Suprapubic skin (tissue), 4 donors: Measurements from ENCODE around the gene ESF1. TPM values are rescaled to one million over a fixed set of nuclear protein-coding genes. Genes with fewer than 3 reads are reported as not detected.

Source experiments
- DNase-seq, 2 donors: peaks; one replicate each; pipeline ENCODE4 v3.0.0-alpha.2; 2019; ENCODE audit warnings: low spot score in 2 of 2
- H3K27ac ChIP-seq: fragments of 200-600 bp; sonication (generic); one replicate; pipeline ENCODE4 v1.5.1; 2019
- H3K27me3 ChIP-seq: fragments of 200-600 bp; sonication (generic); one replicate; pipeline ENCODE4 v1.5.1; 2019
- H3K36me3 ChIP-seq: fragments of 200-600 bp; sonication (generic); one replicate; pipeline ENCODE4 v1.5.1; 2019
- H3K4me1 ChIP-seq: fragments of 200-600 bp; sonication (generic); one replicate; pipeline ENCODE4 v1.5.1; 2019
- H3K4me3 ChIP-seq: fragments of 200-600 bp; sonication (generic); one replicate; pipeline ENCODE4 v1.5.1; 2019; ENCODE audit warnings: mild to moderate bottlenecking
- H3K9me3 ChIP-seq: fragments of 200-600 bp; sonication (generic); one replicate; pipeline ENCODE4 v1.5.1; 2019
- EP300 ChIP-seq: sonication (generic); formaldehyde crosslinking; IDR thresholded peaks from one replicate; pipeline ENCODE4 v1.6.1; 2017; ENCODE audit warnings: antibody characterized with exemption
- POLR2A ChIP-seq, 2 donors: fragments of 450-650 bp; IDR thresholded peaks; one replicate each; pipeline ENCODE4 v1.6.1; 2017; ENCODE audit warnings: antibody characterized with exemption in 2 of 2, mild to moderate bottlenecking in 2 of 2, moderate library complexity in 2 of 2
- POLR2AphosphoS5 ChIP-seq, 3 donors: sonication (generic); formaldehyde crosslinking; IDR thresholded peaks; one replicate each; pipeline ENCODE4 v1.6.1; 2017; ENCODE audit warnings: antibody characterized with exemption in 3 of 3
- WGBS: methylation state at CpG from one replicate; pipeline ENCODE4 v1.1.5; 2018; 5-methylcytosine and 5-hydroxymethylcytosine counted together
- total RNA-seq, 4 donors: library from RNA; depleted of rRNA; stranded (reverse); fragments of >200 nt; gene quantifications; one replicate each; pipeline ENCODE4 v1.1.0, GENCODE V29; 2016
- TF ChIP-seq, protein P1 (sequence below), 2 donors: fragments of 200-600 bp in 1 of 2; fragments of 450-650 bp in 1 of 2; sonication (generic) in 1 of 2; IDR thresholded peaks; one replicate each; pipeline ENCODE4 v1.5.1; 2016 to 2019; ENCODE audit warnings: antibody characterized with exemption in 2 of 2, mild to moderate bottlenecking in 1 of 2, moderate library complexity in 1 of 2

ESF1 gene
- total RNA-seq, 4 donors from 2014 or later: 9.0 to 20.4 (median 10.9) TPM

GRCh38 chr20:13678944-13679343, 105.8 kb downstream of the ESF1 start:
- no peaks in the 10 kb centered on the region for H3K9me3 ChIP-seq
- no peak for DNase-seq
- TF ChIP-seq POLR2AphosphoS5 (IDR thresholded peaks at IDR 0.05): no peak
- no peak for TF ChIP-seq EP300
- TF ChIP-seq, protein P1, sequence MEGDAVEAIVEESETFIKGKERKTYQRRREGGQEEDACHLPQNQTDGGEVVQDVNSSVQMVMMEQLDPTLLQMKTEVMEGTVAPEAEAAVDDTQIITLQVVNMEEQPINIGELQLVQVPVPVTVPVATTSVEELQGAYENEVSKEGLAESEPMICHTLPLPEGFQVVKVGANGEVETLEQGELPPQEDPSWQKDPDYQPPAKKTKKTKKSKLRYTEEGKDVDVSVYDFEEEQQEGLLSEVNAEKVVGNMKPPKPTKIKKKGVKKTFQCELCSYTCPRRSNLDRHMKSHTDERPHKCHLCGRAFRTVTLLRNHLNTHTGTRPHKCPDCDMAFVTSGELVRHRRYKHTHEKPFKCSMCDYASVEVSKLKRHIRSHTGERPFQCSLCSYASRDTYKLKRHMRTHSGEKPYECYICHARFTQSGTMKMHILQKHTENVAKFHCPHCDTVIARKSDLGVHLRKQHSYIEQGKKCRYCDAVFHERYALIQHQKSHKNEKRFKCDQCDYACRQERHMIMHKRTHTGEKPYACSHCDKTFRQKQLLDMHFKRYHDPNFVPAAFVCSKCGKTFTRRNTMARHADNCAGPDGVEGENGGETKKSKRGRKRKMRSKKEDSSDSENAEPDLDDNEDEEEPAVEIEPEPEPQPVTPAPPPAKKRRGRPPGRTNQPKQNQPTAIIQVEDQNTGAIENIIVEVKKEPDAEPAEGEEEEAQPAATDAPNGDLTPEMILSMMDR (IDR thresholded peaks at IDR 0.05): no peak
- no peak for TF ChIP-seq POLR2A (IDR thresholded peaks at IDR 0.05)
- H3K27ac ChIP-seq: no peak overlapping the region
- H3K27me3 ChIP-seq: no peaks in the 10 kb centered on the region
- no peaks in the 10 kb centered on the region for H3K36me3 ChIP-seq
- WGBS: 59% methylated on average over 1 of the region's 1 CpG
- no peaks in the 10 kb centered on the region for H3K4me1 ChIP-seq
- H3K4me3 ChIP-seq: no peak overlapping the region

DNA sequence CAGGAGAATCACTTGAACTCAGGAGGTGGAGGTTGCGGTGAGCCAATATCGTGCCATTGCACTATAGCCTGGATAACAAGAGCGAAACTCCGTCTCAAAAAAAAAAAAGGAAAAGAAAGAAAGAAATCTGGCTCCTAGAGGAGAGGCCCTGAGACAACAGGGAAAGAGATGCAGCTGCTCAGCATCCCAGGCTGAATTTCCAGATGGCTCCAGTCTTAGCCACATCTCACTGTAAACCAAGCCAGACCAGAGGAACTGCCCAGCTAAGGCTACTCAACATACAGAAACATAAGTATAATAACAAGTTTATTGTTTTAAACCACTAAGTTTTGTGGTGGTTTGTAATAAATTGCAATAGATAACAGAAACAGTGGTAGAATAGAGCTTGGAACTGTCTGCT, 107.5 kb downstream of the ESF1 start:
- Histone ChIP-seq H3K27ac (no peak overlapping the region), H3K36me3 (no peaks in the 10 kb centered on the region), H3K4me1 (no peaks in the 10 kb centered on the region), H3K4me3 (no peak overlapping the region), H3K27me3 (no peaks in the 10 kb centered on the region), H3K9me3 (no peaks in the 10 kb centered on the region)
- DNase-seq: no peak
- TF ChIP-seq, protein P1 (IDR thresholded peaks at IDR 0.05): no peak
- TF ChIP-seq POLR2AphosphoS5 (IDR thresholded peaks at IDR 0.05) (no peak), POLR2A (IDR thresholded peaks at IDR 0.05) (no peak), EP300 (no peak)
- WGBS: 94% methylated on average over 4 of the region's 4 CpGs

GRCh38 chr20:13676682-13677081, 108.0 kb downstream of the ESF1 start:
- no peak overlapping the region for H3K27ac ChIP-seq
- H3K9me3 ChIP-seq: no peaks in the 10 kb centered on the region
- H3K27me3 ChIP-seq: no peaks in the 10 kb centered on the region
- 100% methylated on average over 3 of the region's 3 CpGs for WGBS
- peaks cover 1% of the 10 kb centered on the region for H3K4me1 ChIP-seq
- no peak for TF ChIP-seq POLR2AphosphoS5 (IDR thresholded peaks at IDR 0.05)
- no peak for TF ChIP-seq POLR2A (IDR thresholded peaks at IDR 0.05)
- TF ChIP-seq, protein P1 (IDR thresholded peaks at IDR 0.05): no peak
- TF ChIP-seq EP300: no peak
- H3K4me3 ChIP-seq: no peak overlapping the region
- no peaks in the 10 kb centered on the region for H3K36me3 ChIP-seq
- no peak for DNase-seq

- DNase-seq: no peak
- no peaks in the 10 kb centered on the region for H3K27me3 ChIP-seq
- no peaks in the 10 kb centered on the region for H3K9me3 ChIP-seq
- peaks cover 14% of the 10 kb centered on the region for H3K4me1 ChIP-seq
- no peak for TF ChIP-seq POLR2AphosphoS5 (IDR thresholded peaks at IDR 0.05)
- TF ChIP-seq POLR2A (IDR thresholded peaks at IDR 0.05): no peak
- TF ChIP-seq EP300: no peak
- TF ChIP-seq, protein P1 (IDR thresholded peaks at IDR 0.05): no peak
- no peak overlapping the region for H3K4me3 ChIP-seq
- H3K27ac ChIP-seq: peak overlapping the region; percentile 35
- 64% methylated on average over 3 of the region's 3 CpGs for WGBS
- no peaks in the 10 kb centered on the region for H3K36me3 ChIP-seq
Measured at GRCh38 chr20:13672690-13673089, 112.0 kb downstream of the ESF1 start.

- DNase-seq: no peak
- TF ChIP-seq, protein P1 (IDR thresholded peaks at IDR 0.05): no peak
- TF ChIP-seq POLR2A (IDR thresholded peaks at IDR 0.05): no peak
- no peak for TF ChIP-seq EP300
- no peak for TF ChIP-seq POLR2AphosphoS5 (IDR thresholded peaks at IDR 0.05)
- H3K9me3 ChIP-seq: no peaks in the 10 kb centered on the region
- H3K4me3 ChIP-seq: no peak overlapping the region
- peak overlapping the region; percentile 35 for H3K27ac ChIP-seq
- H3K27me3 ChIP-seq: no peaks in the 10 kb centered on the region
- WGBS: 12% methylated on average over 1 of the region's 1 CpG
- H3K36me3 ChIP-seq: no peaks in the 10 kb centered on the region
- H3K4me1 ChIP-seq: peaks cover 14% of the 10 kb centered on the region
Measured at GRCh38 chr20:13671916-13672378, 112.8 kb downstream of the ESF1 start.
